ENCODE measurements around the gene ANKRD55. TPM values are rescaled to one million over a fixed set of nuclear protein-coding genes. Genes with fewer than 3 reads are reported as not detected.

Gene ANKRD55
- total RNA-seq, 6 donors from 2014 or later: 0.23 to 1.7 (median 0.98) TPM; not detected in 1

DNA sequence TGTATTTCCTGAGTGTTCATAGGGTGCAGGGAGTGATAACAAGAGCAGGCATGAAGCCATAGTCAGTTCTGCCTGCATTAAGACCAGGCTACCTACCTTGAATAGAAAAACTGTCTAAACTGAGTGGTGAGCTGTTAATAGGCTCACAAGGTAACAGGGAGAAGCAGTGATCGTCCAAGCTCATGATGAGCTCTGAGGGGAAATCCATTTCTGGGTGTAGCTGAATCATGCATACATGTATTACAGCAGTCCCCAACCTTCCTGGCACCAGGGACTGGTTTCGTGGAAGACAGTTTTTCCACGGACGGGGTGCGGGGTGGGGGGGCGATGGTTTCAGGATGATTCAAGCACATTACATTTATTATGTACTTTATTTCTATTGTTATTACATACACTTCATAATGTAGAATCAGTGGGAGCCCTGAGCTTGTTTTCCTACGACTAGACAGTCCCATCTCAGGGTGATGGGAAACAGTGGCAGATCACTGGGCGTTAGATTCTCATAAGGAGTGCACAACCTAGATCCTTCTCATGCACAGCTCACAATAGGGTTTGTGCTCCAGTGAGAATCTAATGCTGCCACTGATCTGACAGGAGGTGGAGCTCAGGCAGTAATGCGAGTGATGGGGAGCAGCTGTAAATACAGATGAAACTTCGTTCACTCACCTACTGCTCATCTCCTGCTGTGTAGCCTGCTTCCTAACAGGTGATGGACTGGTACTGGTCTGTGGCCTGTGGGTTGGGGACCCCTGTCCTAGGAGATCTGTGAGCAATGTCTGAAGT, 138.4 kb downstream of the ANKRD55 start:
- no peaks in the 10 kb centered on the region for H3K27me3 ChIP-seq
- TF ChIP-seq POLR2AphosphoS5 (IDR thresholded peaks at IDR 0.05) (no peak), EP300 (IDR thresholded peaks at IDR 0.05) (no peak), POLR2A (IDR thresholded peaks at IDR 0.05) (no peak)
- TF ChIP-seq, protein P1, sequence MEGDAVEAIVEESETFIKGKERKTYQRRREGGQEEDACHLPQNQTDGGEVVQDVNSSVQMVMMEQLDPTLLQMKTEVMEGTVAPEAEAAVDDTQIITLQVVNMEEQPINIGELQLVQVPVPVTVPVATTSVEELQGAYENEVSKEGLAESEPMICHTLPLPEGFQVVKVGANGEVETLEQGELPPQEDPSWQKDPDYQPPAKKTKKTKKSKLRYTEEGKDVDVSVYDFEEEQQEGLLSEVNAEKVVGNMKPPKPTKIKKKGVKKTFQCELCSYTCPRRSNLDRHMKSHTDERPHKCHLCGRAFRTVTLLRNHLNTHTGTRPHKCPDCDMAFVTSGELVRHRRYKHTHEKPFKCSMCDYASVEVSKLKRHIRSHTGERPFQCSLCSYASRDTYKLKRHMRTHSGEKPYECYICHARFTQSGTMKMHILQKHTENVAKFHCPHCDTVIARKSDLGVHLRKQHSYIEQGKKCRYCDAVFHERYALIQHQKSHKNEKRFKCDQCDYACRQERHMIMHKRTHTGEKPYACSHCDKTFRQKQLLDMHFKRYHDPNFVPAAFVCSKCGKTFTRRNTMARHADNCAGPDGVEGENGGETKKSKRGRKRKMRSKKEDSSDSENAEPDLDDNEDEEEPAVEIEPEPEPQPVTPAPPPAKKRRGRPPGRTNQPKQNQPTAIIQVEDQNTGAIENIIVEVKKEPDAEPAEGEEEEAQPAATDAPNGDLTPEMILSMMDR (IDR thresholded peaks at IDR 0.05): no peak
- no peak for ATAC-seq (ENCODE audit: low FRiP score in 2 of 2)

GRCh38 chr5:56093970-56094369, 139.2 kb downstream of the ANKRD55 start:
- peaks cover 6 to 20% (median 9%) of the 10 kb centered on the region in 4 donors for H3K4me1 ChIP-seq
- H3K27me3 ChIP-seq: no peaks in the 10 kb centered on the region
- no peaks in the 10 kb centered on the region for H3K36me3 ChIP-seq
- H3K27ac ChIP-seq: no peak overlapping the region
- TF ChIP-seq POLR2AphosphoS5 (IDR thresholded peaks at IDR 0.05) (no peak), EP300 (IDR thresholded peaks at IDR 0.05) (no peak), POLR2A (IDR thresholded peaks at IDR 0.05) (no peak)
- TF ChIP-seq, protein P1 (IDR thresholded peaks at IDR 0.05): no peak
- H3K4me3 ChIP-seq: no peak overlapping the region
- no peak for ATAC-seq (ENCODE audit: low FRiP score in 2 of 2)
- no peak for DNase-seq
- H3K9me3 ChIP-seq: no peaks in the 10 kb centered on the region
- 88 to 98% methylated on average over 2 of the region's 2 CpGs for WGBS, 2 donors

More for the DNA sequence above, 138.4 kb downstream of the ANKRD55 start:
- WGBS, 2 donors: 85 to 94% methylated on average over 10 of the region's 10 CpGs
- H3K36me3 ChIP-seq: no peaks in the 10 kb centered on the region
- no peak overlapping the region for H3K4me3 ChIP-seq
- H3K4me1 ChIP-seq: peaks cover 7 to 24% (median 14%) of the 10 kb centered on the region in 4 donors
- no peak overlapping the region for H3K27ac ChIP-seq
- DNase-seq: no peak
- H3K9me3 ChIP-seq: no peaks in the 10 kb centered on the region

- H3K9me3 ChIP-seq: no peaks in the 10 kb centered on the region
- TF ChIP-seq, protein P1 (IDR thresholded peaks at IDR 0.05): no peak
- no peak for TF ChIP-seq POLR2A (IDR thresholded peaks at IDR 0.05)
- TF ChIP-seq EP300 (IDR thresholded peaks at IDR 0.05): no peak
- no peak for TF ChIP-seq POLR2AphosphoS5 (IDR thresholded peaks at IDR 0.05)
- WGBS, 2 donors: 91 to 95% methylated on average over 5 of the region's 5 CpGs
- peaks cover 0 to 6% (median 0%) of the 10 kb centered on the region in 4 donors for H3K4me1 ChIP-seq
- no peak overlapping the region for H3K27ac ChIP-seq
- no peak for ATAC-seq (ENCODE audit: low FRiP score in 2 of 2)
- H3K4me3 ChIP-seq: no peak overlapping the region
- H3K36me3 ChIP-seq: no peaks in the 10 kb centered on the region
- DNase-seq: no peak
- no peaks in the 10 kb centered on the region for H3K27me3 ChIP-seq
Measured at GRCh38 chr5:56092115-56092514, 141.0 kb downstream of the ANKRD55 start.

DNA sequence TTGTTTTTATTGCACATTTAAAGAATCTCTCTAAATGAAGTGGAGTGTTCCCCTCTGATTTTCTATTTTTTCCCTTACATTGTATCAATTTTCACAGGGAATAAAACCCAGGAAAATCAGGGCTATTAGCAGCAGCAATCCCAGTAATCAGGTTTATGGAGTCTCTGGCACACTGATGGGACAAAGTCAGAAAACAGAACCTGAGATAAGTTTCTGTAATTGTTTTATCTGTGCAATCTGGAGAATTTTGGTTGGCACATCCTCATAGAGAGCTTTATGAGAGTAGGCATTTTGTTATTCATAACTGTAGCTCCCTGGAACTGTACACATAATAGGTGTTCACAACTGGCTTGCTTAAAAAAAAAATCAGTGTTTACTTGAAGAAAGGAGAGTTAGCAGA, 141.5 kb downstream of the ANKRD55 start:
- no peak for DNase-seq
- TF ChIP-seq POLR2AphosphoS5 (IDR thresholded peaks at IDR 0.05): no peak
- no peak overlapping the region for H3K4me3 ChIP-seq
- H3K36me3 ChIP-seq: no peaks in the 10 kb centered on the region
- H3K27ac ChIP-seq: no peak overlapping the region
- ATAC-seq (ENCODE audit: low FRiP score in 2 of 2): no peak
- no peaks in the 10 kb centered on the region for H3K9me3 ChIP-seq
- H3K4me1 ChIP-seq: peaks cover 0 to 6% (median 0%) of the 10 kb centered on the region in 4 donors
- no peaks in the 10 kb centered on the region for H3K27me3 ChIP-seq

DNA sequence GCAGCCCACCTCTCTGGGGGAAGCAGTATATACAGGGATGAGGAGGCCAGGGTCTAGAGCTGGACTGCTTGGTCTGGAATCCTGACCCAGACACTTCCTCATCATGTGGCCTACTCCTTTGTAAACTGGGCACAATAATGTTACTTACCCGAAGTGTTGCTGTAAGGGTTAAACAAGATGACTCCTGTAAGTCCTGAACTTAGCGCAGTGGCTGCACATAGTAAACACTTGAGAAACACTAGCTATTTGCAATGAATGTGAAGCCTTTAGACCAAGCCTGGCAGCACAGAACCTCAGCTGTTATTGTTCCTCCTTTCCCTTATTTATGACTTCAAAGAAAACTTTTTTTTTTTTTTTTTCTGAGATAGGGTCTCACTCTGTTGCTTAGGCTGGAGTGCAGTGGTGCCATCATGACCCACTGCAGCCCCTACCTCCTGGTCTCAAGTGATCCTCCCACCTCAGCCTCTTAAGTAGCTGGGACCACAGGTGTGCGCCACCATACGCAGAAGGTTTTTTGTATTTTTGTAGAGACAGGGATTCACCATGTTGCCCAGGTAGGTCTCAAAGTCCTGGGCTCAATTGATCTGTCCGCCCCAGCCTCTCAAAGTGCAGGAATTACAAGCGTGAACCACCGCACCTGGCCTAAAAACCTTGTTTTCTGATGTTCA, 142.2 kb downstream of the ANKRD55 start:
- TF ChIP-seq POLR2A (IDR thresholded peaks at IDR 0.05) (no peak), EP300 (IDR thresholded peaks at IDR 0.05) (no peak), POLR2AphosphoS5 (IDR thresholded peaks at IDR 0.05) (no peak)
- TF ChIP-seq, protein P1 (IDR thresholded peaks at IDR 0.05): no peak
- Histone ChIP-seq H3K27me3 (no peaks in the 10 kb centered on the region), H3K27ac (no peak overlapping the region), H3K36me3 (no peaks in the 10 kb centered on the region), H3K4me1 (peaks cover 0 to 6% (median 0%) of the 10 kb centered on the region in 4 donors), H3K4me3 (no peak overlapping the region), H3K9me3 (no peaks in the 10 kb centered on the region)
- DNase-seq (no peak), ATAC-seq (ENCODE audit: low FRiP score in 2 of 2) (no peak)
- WGBS, 2 donors: 87 to 90% methylated on average over 7 of the region's 7 CpGs
